ENCODE measurements around the gene NPW.

NPW gene

GRCh38 chr16:2025878-2026460 is 6.4 kb downstream of the NPW start:
- Histone ChIP-seq H3K27ac (ENCODE audit: low read depth, low read length) (no peak overlapping the region), H3K9me2 (replicated peaks; ENCODE audit: control insufficient read depth, low read length) (no peaks in the 10 kb centered on the region), H3K27me3 (ENCODE audit: control insufficient read depth, low read length) (peaks cover 44% of the 10 kb centered on the region), H3K4me3 (ENCODE audit: low read length) (no peak overlapping the region; the same call in 1 of the 2 replicates), H3K4me1 (ENCODE audit: control insufficient read depth, low read length) (peaks cover 19% of the 10 kb centered on the region), H3K9me3 (ENCODE audit: control insufficient read depth, insufficient read depth, low read length) (no peaks in the 10 kb centered on the region), H3F3A (ENCODE audit: control insufficient read depth, insufficient read depth) (no peaks in the 10 kb centered on the region; the same call in 1 of the 2 replicates), H3K79me2 (ENCODE audit: control insufficient read depth, low read length) (no peaks in the 10 kb centered on the region), H3K36me3 (ENCODE audit: control insufficient read depth, low read length) (no peaks in the 10 kb centered on the region), H3K4me2 (ENCODE audit: low read length) (no peak overlapping the region; the same call in 1 of the 2 replicates), H4K20me1 (ENCODE audit: control insufficient read depth, insufficient read depth, low read depth, low read length) (no peaks in the 10 kb centered on the region; the same call in 1 of the 2 replicates)
- TF ChIP-seq, protein P1, sequence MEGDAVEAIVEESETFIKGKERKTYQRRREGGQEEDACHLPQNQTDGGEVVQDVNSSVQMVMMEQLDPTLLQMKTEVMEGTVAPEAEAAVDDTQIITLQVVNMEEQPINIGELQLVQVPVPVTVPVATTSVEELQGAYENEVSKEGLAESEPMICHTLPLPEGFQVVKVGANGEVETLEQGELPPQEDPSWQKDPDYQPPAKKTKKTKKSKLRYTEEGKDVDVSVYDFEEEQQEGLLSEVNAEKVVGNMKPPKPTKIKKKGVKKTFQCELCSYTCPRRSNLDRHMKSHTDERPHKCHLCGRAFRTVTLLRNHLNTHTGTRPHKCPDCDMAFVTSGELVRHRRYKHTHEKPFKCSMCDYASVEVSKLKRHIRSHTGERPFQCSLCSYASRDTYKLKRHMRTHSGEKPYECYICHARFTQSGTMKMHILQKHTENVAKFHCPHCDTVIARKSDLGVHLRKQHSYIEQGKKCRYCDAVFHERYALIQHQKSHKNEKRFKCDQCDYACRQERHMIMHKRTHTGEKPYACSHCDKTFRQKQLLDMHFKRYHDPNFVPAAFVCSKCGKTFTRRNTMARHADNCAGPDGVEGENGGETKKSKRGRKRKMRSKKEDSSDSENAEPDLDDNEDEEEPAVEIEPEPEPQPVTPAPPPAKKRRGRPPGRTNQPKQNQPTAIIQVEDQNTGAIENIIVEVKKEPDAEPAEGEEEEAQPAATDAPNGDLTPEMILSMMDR (IDR thresholded peaks at IDR 0.05; ENCODE audit: low read depth, low read length, poor library complexity, severe bottlenecking) = no peak
- TF ChIP-seq EZH2phosphoT487 (IDR thresholded peaks at IDR 0.05; ENCODE audit: borderline replicate concordance, low read length) = 0 out of 2 replicates have a peak, but pooled peaks have one; percentile 20

DNA sequence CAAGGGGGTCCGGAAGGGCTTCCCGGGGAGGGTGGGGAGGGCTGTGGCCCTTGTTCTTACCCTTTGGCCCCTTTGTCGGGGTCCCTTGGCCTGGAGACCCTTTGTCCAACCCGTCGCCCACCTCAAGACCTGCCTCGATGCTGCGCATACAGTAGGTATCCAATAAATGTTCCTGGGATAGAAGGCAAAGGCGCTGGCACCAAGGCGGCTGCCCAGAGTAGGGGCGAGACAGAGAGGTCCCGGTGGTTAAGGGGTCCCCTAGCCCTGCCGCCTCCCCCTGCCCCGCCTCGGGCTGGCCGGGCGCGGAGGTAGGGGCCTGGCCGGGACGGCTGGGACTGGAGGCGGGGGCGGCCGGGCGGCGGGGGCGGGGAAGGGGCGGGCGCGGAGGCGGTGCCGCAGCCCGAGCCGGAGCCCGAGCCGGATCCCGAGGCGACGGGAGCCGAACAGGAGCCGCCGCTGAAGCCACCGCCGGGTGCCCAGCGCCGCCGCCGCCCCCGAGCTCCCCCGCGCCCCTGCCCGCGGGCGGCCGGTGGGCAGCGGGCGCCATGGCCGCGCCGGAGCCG is 7.0 kb downstream of the NPW start, which contains the start of gene NHERF2:
NHERF2 (plus strand) TSS at position 442 of the 563 bp plus-strand sequence; CDS start at position 546, 104 bp downstream.
- peaks cover 49% of the 10 kb centered on the region for H3K27me3 ChIP-seq (ENCODE audit: control insufficient read depth, low read length)
- peak within 1 kb of the TSS; percentile 58 for H3K4me2 ChIP-seq (ENCODE audit: low read length)
- H4K20me1 ChIP-seq (ENCODE audit: control insufficient read depth, insufficient read depth, low read depth, low read length) = no peaks in the 10 kb centered on the region; the same call in 1 of the 2 replicates
- peak within 1 kb of the TSS; percentile 39; the same call in 1 of the 2 replicates for H3K4me3 ChIP-seq (ENCODE audit: low read length)
- H3K4me1 ChIP-seq (ENCODE audit: control insufficient read depth, low read length) = peaks cover 19% of the 10 kb centered on the region
- no peaks in the 10 kb centered on the region for H3K9me3 ChIP-seq (ENCODE audit: control insufficient read depth, insufficient read depth, low read length)
- H3K9me2 ChIP-seq (replicated peaks; ENCODE audit: control insufficient read depth, low read length) = no peaks in the 10 kb centered on the region
- no peaks in the 10 kb centered on the region for H3K79me2 ChIP-seq (ENCODE audit: control insufficient read depth, low read length)
- no peaks in the 10 kb centered on the region for H3K36me3 ChIP-seq (ENCODE audit: control insufficient read depth, low read length)
- TF ChIP-seq EZH2phosphoT487 (IDR thresholded peaks at IDR 0.05; ENCODE audit: borderline replicate concordance, low read length) = 0 out of 2 replicates have a peak, but pooled peaks have one; percentile 20
- TF ChIP-seq, protein P1 (IDR thresholded peaks at IDR 0.05; ENCODE audit: low read depth, low read length, poor library complexity, severe bottlenecking) = no peak
- H3K27ac ChIP-seq (ENCODE audit: low read depth, low read length) = no peak within 1 kb of the TSS
- H3F3A ChIP-seq (ENCODE audit: control insufficient read depth, insufficient read depth) = no peaks in the 10 kb centered on the region; the same call in 1 of the 2 replicates

DNA sequence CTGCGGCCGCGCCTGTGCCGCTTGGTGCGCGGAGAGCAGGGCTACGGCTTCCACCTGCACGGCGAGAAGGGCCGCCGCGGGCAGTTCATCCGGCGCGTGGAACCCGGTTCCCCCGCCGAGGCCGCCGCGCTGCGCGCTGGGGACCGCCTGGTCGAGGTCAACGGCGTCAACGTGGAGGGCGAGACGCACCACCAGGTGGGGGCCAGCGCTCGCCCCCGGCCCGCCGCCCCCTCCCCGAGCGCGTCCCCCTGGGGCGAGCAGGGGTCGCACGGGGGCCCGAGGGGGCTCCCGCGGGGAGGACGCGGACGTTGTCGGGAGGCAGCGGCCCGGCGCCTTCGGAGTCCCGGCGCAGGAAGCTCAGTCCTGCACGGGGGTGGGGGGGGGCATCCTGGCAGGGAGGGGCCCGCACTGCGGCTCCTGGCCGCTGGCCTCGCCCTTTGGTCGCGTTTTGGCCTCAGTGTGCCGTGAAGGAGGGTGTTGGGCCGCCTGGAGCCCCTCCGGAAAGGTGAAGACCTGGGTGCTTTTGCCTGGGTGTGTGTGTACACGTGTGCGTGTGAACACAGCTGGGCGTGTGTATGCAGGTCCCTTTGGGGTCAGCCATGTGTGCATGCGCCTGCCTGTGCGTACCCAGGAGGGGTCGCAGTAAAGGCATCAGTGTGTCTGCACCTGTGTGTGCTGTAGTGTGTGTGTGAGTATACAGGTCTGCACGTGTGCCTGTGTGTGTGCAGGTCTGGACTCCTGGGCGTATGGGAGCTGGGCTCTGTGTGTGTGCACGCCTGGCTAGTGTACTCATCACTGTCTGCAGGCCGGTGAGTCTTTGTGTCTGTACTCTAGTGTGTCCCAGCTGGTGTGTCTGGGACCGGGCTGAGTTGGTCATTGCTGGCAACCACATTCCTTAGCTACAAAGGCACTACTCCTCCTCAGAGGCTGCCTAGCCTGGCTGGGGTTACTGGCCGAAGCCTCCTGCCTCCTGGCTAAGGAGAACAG is 7.7 kb downstream of the NPW start:
- Histone ChIP-seq H4K20me1 (ENCODE audit: control insufficient read depth, insufficient read depth, low read depth, low read length) (no peaks in the 10 kb centered on the region; the same call in 1 of the 2 replicates), H3K4me2 (ENCODE audit: low read length) (peak overlapping the region; percentile 58), H3K36me3 (ENCODE audit: control insufficient read depth, low read length) (no peaks in the 10 kb centered on the region), H3K27me3 (ENCODE audit: control insufficient read depth, low read length) (peaks cover 49% of the 10 kb centered on the region), H3K4me3 (ENCODE audit: low read length) (peak overlapping the region; percentile 30; the same call in 1 of the 2 replicates), H3K4me1 (ENCODE audit: control insufficient read depth, low read length) (peaks cover 19% of the 10 kb centered on the region), H3K79me2 (ENCODE audit: control insufficient read depth, low read length) (no peaks in the 10 kb centered on the region), H3K9me2 (replicated peaks; ENCODE audit: control insufficient read depth, low read length) (no peaks in the 10 kb centered on the region), H3K27ac (ENCODE audit: low read depth, low read length) (no peak overlapping the region), H3K9me3 (ENCODE audit: control insufficient read depth, insufficient read depth, low read length) (no peaks in the 10 kb centered on the region), H3F3A (ENCODE audit: control insufficient read depth, insufficient read depth) (no peaks in the 10 kb centered on the region; the same call in 1 of the 2 replicates)
- TF ChIP-seq, protein P1 (IDR thresholded peaks at IDR 0.05; ENCODE audit: low read depth, low read length, poor library complexity, severe bottlenecking) = peak; percentile 22
- peak; percentile 90 for TF ChIP-seq EZH2phosphoT487 (IDR thresholded peaks at IDR 0.05; ENCODE audit: borderline replicate concordance, low read length)

Measured in DOHH2 (cell line).